GM19328 (cell line): ENCODE results near the gene CT45A3.
"Not testable (repeated sequence)": the region's sequence is repeated elsewhere in the genome, so short reads cannot be mapped to it uniquely, and the experiment has no call there.

Experiments
- ATAC-seq: cut with Tn5 transposase; IDR thresholded peaks from one replicate; pipeline ENCODE4 v1.9.1; 2021; ENCODE audit warnings: mild to moderate bottlenecking, moderate library complexity; ENCODE audit not compliant: unreplicated experiment

CT45A3 gene

GRCh38 chrX:135768091-135768490, at the start of gene CT45A3:
Gene CT45A3 (minus strand): TSS chrX:135768191. CDS start chrX:135764444, 3,747 bp downstream.
- not testable (repeated sequence) for ATAC-seq

GRCh38 chrX:135802687-135803086, 34.7 kb upstream of the CT45A3 start, which contains the start of gene CT45A6:
Gene CT45A6 (minus strand): TSS chrX:135802787. CDS start chrX:135798993, 3,794 bp downstream.
- ATAC-seq: not testable (repeated sequence)

GRCh38 chrX:135785403-135785802, 17.4 kb upstream of the CT45A3 start, which contains the start of gene CT45A5:
Gene CT45A5 (minus strand): TSS chrX:135785503. CDS start chrX:135781729, 3,774 bp downstream.
- ATAC-seq: not testable (repeated sequence)

- ATAC-seq: not testable (repeated sequence)
These were observed 23.3 kb downstream of the CT45A3 start for GRCh38 chrX:135744739-135745138.

GRCh38 chrX:135741192-135741715, 26.7 kb downstream of the CT45A3 start:
- ATAC-seq: no peak

GRCh38 chrX:135740681-135741149, 27.3 kb downstream of the CT45A3 start:
- ATAC-seq: no peak

GRCh38 chrX:135737366-135738071, 30.5 kb downstream of the CT45A3 start:
- no peak for ATAC-seq

GRCh38 chrX:135734666-135735065, 33.3 kb downstream of the CT45A3 start:
- not testable (repeated sequence) for ATAC-seq

- ATAC-seq: no peak
These were observed 54.2 kb downstream of the CT45A3 start for GRCh38 chrX:135713795-135714194.

GRCh38 chrX:135713183-135713689, 54.8 kb downstream of the CT45A3 start, which contains the start of gene CT45A1:
Gene CT45A1 (plus strand): TSS chrX:135713639. CDS start chrX:135718941, 5,302 bp downstream.
- not testable (repeated sequence) for ATAC-seq
